SU-DHL-6 (cell line): Measurements from ENCODE around the gene MYOT.

ENCODE experiments used
- H2AFZ ChIP-seq: fragments of 200-600 bp; sonication (generic); 2 replicates; pipeline ENCODE4 v1.6.1; 2014; ENCODE audit warnings: low read depth, mild to moderate bottlenecking, moderate library complexity, mixed read lengths, antibody characterized with exemption, low read length; ENCODE audit not compliant: severe bottlenecking
- H3F3A ChIP-seq: fragments of 200-600 bp; shearing (Covaris generic); 2 replicates; pipeline ENCODE4 v1.6.0; 2016; ENCODE audit warnings: antibody characterized with exemption, mild to moderate bottlenecking; ENCODE audit not compliant: insufficient read depth
- H3K27ac ChIP-seq: fragments of 200-600 bp; sonication (generic); 2 replicates; pipeline ENCODE4 v1.5.1; 2016; ENCODE audit warnings: low read depth, mild to moderate bottlenecking, low read length, moderate library complexity, mixed read lengths
- H3K27me3 ChIP-seq: fragments of 200-600 bp; sonication (generic), shearing (Covaris generic); 2 replicates; pipeline ENCODE4 v1.6.0; 2014; ENCODE audit warnings: mild to moderate bottlenecking, low read length
- H3K36me3 ChIP-seq: fragments of 200-600 bp; sonication (generic); 2 replicates; pipeline ENCODE4 v1.6.1; 2014; ENCODE audit warnings: mild to moderate bottlenecking, low read length, mixed read lengths
- H3K4me2 ChIP-seq: fragments of 300-600, 200-600 bp; shearing (Covaris generic), sonication (generic); 2 replicates; pipeline ENCODE4 v1.6.0; 2014; ENCODE audit warnings: low read length, low read depth, mild to moderate bottlenecking; ENCODE audit not compliant: poor library complexity, severe bottlenecking
- H3K4me3 ChIP-seq: fragments of 200-600 bp; sonication (generic); 2 replicates; pipeline ENCODE4 v1.5.1; 2014; ENCODE audit warnings: antibody characterized with exemption, low read length, mild to moderate bottlenecking, mixed read lengths; ENCODE audit not compliant: insufficient read depth, poor library complexity, severe bottlenecking
- H3K79me2 ChIP-seq: fragments of 200-600 bp; sonication (generic); 2 replicates; pipeline ENCODE4 v1.6.1; 2014; ENCODE audit warnings: mild to moderate bottlenecking, low read length, moderate library complexity; ENCODE audit not compliant: insufficient read depth
- H3K9ac ChIP-seq: fragments of 200-600 bp; sonication (generic); 2 replicates; pipeline ENCODE4 v1.7.0; 2014; ENCODE audit warnings: mild to moderate bottlenecking, low read length
- H3K9me2 ChIP-seq: fragments of 200-600 bp; sonication (generic); replicated peaks from 2 replicates; pipeline ENCODE4 v1.6.1; 2014; ENCODE audit warnings: low read length; ENCODE audit not compliant: insufficient read depth
- H3K9me3 ChIP-seq: fragments of 200-600 bp; sonication (generic); 2 replicates; pipeline ENCODE4 v1.6.1; 2014; ENCODE audit warnings: low read length, mixed read lengths; ENCODE audit not compliant: insufficient read depth
- H4K20me1 ChIP-seq: fragments of 200-600 bp; sonication (generic); 2 replicates; pipeline ENCODE4 v1.6.1; 2014; ENCODE audit warnings: low read depth, mild to moderate bottlenecking, antibody characterized with exemption, low read length, moderate library complexity, mixed read lengths
- EZH2phosphoT487 ChIP-seq: fragments of 200-600 bp; sonication (generic), shearing (Covaris generic); conservative IDR thresholded peaks from 2 replicates; pipeline ENCODE4 v1.6.1; 2018; ENCODE audit warnings: mild to moderate bottlenecking, antibody characterized with exemption, low read length, moderate library complexity, mixed read lengths
- TF ChIP-seq, protein P1 (sequence below): fragments of 200-600 bp; sonication (generic); IDR thresholded peaks from one replicate; pipeline ENCODE4 v1.5.1; 2017; ENCODE audit warnings: antibody characterized with exemption, mild to moderate bottlenecking, low read length, moderate library complexity; ENCODE audit not compliant: insufficient read depth, poor library complexity, severe bottlenecking

MYOT gene

DNA sequence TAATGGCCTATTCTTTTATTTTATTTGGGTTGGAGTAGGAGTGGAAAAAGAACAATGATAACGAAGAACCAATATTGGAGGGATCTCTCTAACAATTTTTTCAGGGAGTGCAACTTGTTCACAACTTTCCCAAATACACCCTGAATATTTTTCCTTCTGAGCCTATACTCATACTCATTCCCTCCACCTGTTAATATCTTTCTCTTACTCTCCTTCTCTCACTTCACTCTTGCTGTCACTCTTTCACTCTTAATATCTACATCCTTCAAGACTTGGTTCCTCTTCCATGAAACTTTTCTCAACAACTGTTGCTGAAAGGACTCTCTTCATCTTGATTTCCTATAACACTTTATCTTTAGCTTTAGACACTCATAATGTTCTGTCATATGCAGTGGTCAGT, 39.0 kb upstream of the MYOT start:
- Histone ChIP-seq H3K9me2 (no peaks in the 10 kb centered on the region), H3K9me3 (no peaks in the 10 kb centered on the region), H3K4me2 (no peak overlapping the region), H2AFZ (no peak overlapping the region), H3K27me3 (no peaks in the 10 kb centered on the region), H4K20me1 (no peaks in the 10 kb centered on the region), H3F3A (no peaks in the 10 kb centered on the region), H3K4me3 (no peak overlapping the region), H3K9ac (no peak overlapping the region), H3K27ac (no peak overlapping the region), H3K36me3 (no peaks in the 10 kb centered on the region), H3K79me2 (no peaks in the 10 kb centered on the region)
- TF ChIP-seq, protein P1, sequence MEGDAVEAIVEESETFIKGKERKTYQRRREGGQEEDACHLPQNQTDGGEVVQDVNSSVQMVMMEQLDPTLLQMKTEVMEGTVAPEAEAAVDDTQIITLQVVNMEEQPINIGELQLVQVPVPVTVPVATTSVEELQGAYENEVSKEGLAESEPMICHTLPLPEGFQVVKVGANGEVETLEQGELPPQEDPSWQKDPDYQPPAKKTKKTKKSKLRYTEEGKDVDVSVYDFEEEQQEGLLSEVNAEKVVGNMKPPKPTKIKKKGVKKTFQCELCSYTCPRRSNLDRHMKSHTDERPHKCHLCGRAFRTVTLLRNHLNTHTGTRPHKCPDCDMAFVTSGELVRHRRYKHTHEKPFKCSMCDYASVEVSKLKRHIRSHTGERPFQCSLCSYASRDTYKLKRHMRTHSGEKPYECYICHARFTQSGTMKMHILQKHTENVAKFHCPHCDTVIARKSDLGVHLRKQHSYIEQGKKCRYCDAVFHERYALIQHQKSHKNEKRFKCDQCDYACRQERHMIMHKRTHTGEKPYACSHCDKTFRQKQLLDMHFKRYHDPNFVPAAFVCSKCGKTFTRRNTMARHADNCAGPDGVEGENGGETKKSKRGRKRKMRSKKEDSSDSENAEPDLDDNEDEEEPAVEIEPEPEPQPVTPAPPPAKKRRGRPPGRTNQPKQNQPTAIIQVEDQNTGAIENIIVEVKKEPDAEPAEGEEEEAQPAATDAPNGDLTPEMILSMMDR, result no peak
- TF ChIP-seq EZH2phosphoT487, result no peak

DNA sequence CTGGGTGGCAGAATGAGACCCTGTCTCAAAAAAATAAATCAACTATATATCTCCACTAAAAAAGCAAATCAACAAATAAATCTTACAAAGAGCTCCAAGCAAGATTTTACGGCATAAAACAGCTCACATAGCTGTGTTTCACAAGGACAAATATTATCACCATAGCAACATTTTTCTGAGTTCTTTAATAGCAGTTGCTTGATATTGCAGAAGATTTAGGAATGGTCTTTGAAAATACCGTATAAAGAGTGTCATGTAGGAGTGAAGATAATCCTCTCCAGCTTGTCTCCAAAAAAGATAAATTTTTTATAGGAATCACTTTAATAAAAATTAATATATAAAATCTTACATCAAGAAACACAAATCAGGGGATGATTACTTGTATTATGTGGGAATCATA, 36.6 kb upstream of the MYOT start:
- TF ChIP-seq, protein P1, result no peak
- no peak for TF ChIP-seq EZH2phosphoT487
- H3K9me2 ChIP-seq, result no peaks in the 10 kb centered on the region

DNA sequence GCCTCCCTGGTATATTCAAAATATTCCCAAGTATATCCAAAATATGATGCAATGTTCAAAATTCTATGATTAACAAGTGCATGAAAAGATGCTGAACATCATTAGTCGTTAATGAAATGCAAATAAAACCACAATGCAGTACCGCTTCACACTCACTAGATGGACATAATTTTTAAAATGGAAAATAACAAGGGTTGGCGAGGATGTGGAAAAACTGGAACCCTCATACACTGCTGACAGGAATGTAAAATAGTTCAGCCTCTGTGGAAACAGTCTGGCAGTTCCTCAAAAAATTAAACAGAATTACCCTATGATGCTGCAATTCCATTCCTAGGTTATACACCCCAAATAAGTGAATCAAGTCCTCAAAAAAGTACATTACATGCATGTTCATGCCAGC, 36.1 kb upstream of the MYOT start:
- Histone ChIP-seq H3K4me2 (no peak overlapping the region), H2AFZ (no peak overlapping the region), H3K27ac (no peak overlapping the region), H3F3A (no peaks in the 10 kb centered on the region), H3K36me3 (no peaks in the 10 kb centered on the region), H4K20me1 (no peaks in the 10 kb centered on the region), H3K4me3 (no peak overlapping the region), H3K9me2 (no peaks in the 10 kb centered on the region), H3K9me3 (no peaks in the 10 kb centered on the region), H3K79me2 (no peaks in the 10 kb centered on the region), H3K9ac (no peak overlapping the region), H3K27me3 (no peaks in the 10 kb centered on the region)
- no peak for TF ChIP-seq EZH2phosphoT487
- TF ChIP-seq, protein P1, result no peak

More for the DNA sequence above, 36.6 kb upstream of the MYOT start:
- Histone ChIP-seq H2AFZ (no peak overlapping the region), H3K79me2 (no peaks in the 10 kb centered on the region), H3K36me3 (no peaks in the 10 kb centered on the region), H3K27ac (no peak overlapping the region), H3K4me2 (no peak overlapping the region), H3K27me3 (no peaks in the 10 kb centered on the region), H3K4me3 (no peak overlapping the region), H4K20me1 (no peaks in the 10 kb centered on the region), H3F3A (no peaks in the 10 kb centered on the region), H3K9me3 (no peaks in the 10 kb centered on the region), H3K9ac (no peak overlapping the region)
